GM12801 (cell line): ENCODE results near the gene TTC7B.

Experiments
- CTCF ChIP-seq: IDR thresholded peaks from one replicate; pipeline ENCODE4 v1.5.1; 2011; ENCODE audit warnings: control low read depth; ENCODE audit not compliant: insufficient read length; ENCODE audit errors: extremely low read depth

The TTC7B gene

GRCh38 chr14:90805084-90805391 is 11.2 kb downstream of the TTC7B start:
- no peak for TF ChIP-seq CTCF

- TF ChIP-seq CTCF, result no peak
These were observed 11.7 kb downstream of the TTC7B start for GRCh38 chr14:90804292-90805083.

GRCh38 chr14:90803249-90803648 is 13.0 kb downstream of the TTC7B start:
- no peak for TF ChIP-seq CTCF

GRCh38 chr14:90799420-90799819 is 16.8 kb downstream of the TTC7B start:
- TF ChIP-seq CTCF, result no peak

- TF ChIP-seq CTCF, result no peak
These were observed 18.3 kb downstream of the TTC7B start for GRCh38 chr14:90797919-90798318.

GRCh38 chr14:90797451-90797850 is 18.8 kb downstream of the TTC7B start:
- TF ChIP-seq CTCF, result no peak

- no peak for TF ChIP-seq CTCF
These were observed 19.9 kb downstream of the TTC7B start for GRCh38 chr14:90796329-90796728.
